Measurements from ENCODE around the gene ERCC1.

DNA sequence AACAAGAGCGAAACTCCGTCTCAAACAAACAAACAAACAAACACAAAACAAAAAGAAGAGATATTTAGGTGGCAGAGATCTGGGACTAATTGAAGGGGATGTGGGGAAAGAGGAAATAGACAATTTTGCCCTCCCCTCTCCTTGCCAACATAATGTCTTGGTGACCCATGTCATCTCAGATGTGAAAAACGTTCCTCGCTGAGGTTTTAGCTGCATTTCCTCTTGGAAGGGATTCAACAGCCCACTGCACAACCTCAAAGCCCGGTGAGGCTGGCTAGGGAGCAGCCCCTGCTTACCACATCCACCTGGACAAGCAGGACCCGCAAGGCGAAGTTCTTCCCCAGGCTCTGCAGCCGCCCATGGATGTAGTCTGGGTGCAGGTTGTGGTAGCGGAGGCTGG is 4.9 kb downstream of the ERCC1 start:
- no peak for TF ChIP-seq POLR2A (IDR thresholded peaks at IDR 0.05; ENCODE audit: low read depth, low read length)
- TF ChIP-seq TAF1 (IDR thresholded peaks at IDR 0.05; ENCODE audit: low read depth, low read length): no peak
- TF ChIP-seq POLR2AphosphoS5 (IDR thresholded peaks at IDR 0.05; ENCODE audit: low read depth, low read length): no peak
- no peak for TF ChIP-seq POU2F2 (IDR thresholded peaks at IDR 0.05; ENCODE audit: low read depth, low read length)
- TF ChIP-seq SPI1 (IDR thresholded peaks at IDR 0.05; ENCODE audit: low read depth, low read length): no peak
- no peak for TF ChIP-seq PAX5 (IDR thresholded peaks at IDR 0.05; ENCODE audit: insufficient read depth, low read length, severe bottlenecking)
